GM12892 (cell line): ENCODE data around the gene TFEB.

Experiments
- POLR2A ChIP-seq: IDR thresholded peaks from 2 replicates; pipeline ENCODE4 v1.6.1; 2011; ENCODE audit warnings: low read depth, low read length, control low read depth
- POLR2AphosphoS5 ChIP-seq: IDR thresholded peaks from 2 replicates; pipeline ENCODE4 v1.6.1; 2011; ENCODE audit warnings: low read depth, low read length, control low read depth

DNA sequence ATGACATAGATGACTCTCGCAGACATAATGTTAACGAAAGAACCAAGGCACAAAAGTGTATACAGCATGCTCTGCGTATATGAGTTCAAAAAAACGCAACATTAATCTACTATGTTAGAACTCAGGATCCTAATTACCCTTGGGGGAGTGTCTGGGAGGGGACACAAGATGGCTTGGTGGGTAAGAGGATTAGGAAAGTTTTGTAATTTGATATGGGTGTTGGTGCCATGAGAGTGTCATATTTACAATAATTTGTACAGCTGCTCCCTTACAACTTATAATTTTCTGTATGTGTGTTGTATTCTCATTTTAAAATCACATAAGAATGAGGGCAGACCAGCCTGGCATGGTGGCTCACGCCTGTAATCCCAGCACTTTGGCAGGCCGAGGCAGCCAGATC lies 38.6 kb downstream of the TFEB start:
- no peak for TF ChIP-seq POLR2A
- no peak for TF ChIP-seq POLR2AphosphoS5
